Stimulated activated CD8-positive, alpha-beta memory T cell treated with anti-CD3 and anti-CD28 coated beads, Interleukin-12 subunit alpha, Interleukin-12 subunit beta, amount 100 ng/mL, for 24 hours (primary cell): ENCODE data around the gene TNFRSF25.

Experiments used
- DNase-seq: peaks from one replicate; pipeline ENCODE4 v3.0.0-alpha.2; 2020; ENCODE audit errors: extremely low read depth

The TNFRSF25 gene

GRCh38 chr1:6488602-6489382 lies 22.8 kb upstream of the TNFRSF25 start:
- no peak for DNase-seq

GRCh38 chr1:6487804-6488484 lies 22.0 kb upstream of the TNFRSF25 start:
- no peak for DNase-seq

GRCh38 chr1:6486433-6487011 lies 20.5 kb upstream of the TNFRSF25 start:
- DNase-seq = peak; percentile 72

GRCh38 chr1:6485168-6486101 lies 19.5 kb upstream of the TNFRSF25 start:
- no peak for DNase-seq

- DNase-seq = no peak
These were observed 18.8 kb upstream of the TNFRSF25 start for GRCh38 chr1:6484826-6485167.

GRCh38 chr1:6483761-6484117 lies 17.8 kb upstream of the TNFRSF25 start:
- no peak for DNase-seq

GRCh38 chr1:6483017-6483760 lies 17.2 kb upstream of the TNFRSF25 start:
- DNase-seq = no peak

- no peak for DNase-seq
These were observed 15.8 kb upstream of the TNFRSF25 start for GRCh38 chr1:6481820-6482219.

- DNase-seq = no peak
These were observed 11.3 kb upstream of the TNFRSF25 start for GRCh38 chr1:6477039-6477820.

GRCh38 chr1:6476483-6476882 lies 10.5 kb upstream of the TNFRSF25 start:
- no peak for DNase-seq

GRCh38 chr1:6475381-6476133 lies 9.6 kb upstream of the TNFRSF25 start:
- DNase-seq = no peak

GRCh38 chr1:6474815-6475282 lies 8.9 kb upstream of the TNFRSF25 start:
- no peak for DNase-seq

GRCh38 chr1:6473974-6474814 lies 8.2 kb upstream of the TNFRSF25 start:
- DNase-seq = no peak

GRCh38 chr1:6473156-6473555 lies 7.2 kb upstream of the TNFRSF25 start:
- no peak for DNase-seq

GRCh38 chr1:6472391-6472790 lies 6.4 kb upstream of the TNFRSF25 start:
- no peak for DNase-seq

- DNase-seq = no peak
These were observed 6.0 kb upstream of the TNFRSF25 start for GRCh38 chr1:6471970-6472368.

GRCh38 chr1:6471086-6471969 lies 5.4 kb upstream of the TNFRSF25 start:
- no peak for DNase-seq
